GM12878 (cell line): ENCODE measurements around the gene LDB2. TPM values are rescaled to one million over a fixed set of nuclear protein-coding genes. Genes with fewer than 3 reads are reported as not detected.

ENCODE experiments used
- ATAC-seq: fragments of 200-7000 bp; cut with Tn5 transposase; 3 replicates; pipeline ENCODE4 v1.9.1; 2020; ENCODE audit warnings: mild to moderate bottlenecking, moderate library complexity
- BruUV-seq: library from RNA; stranded (reverse); fragments of 400-500 nt; replicated peaks from 2 replicates; lab custom pipeline; 2021; lab: Mats Ljungman, UMichigan
- CTCF ChIA-PET: fragments of 300-600 bp; sonication (Branson Sonifier 250); formaldehyde crosslinking; extraction: SDS; loops from one replicate; lab custom pipeline; 2021; ENCODE audit warnings: inconsistent platforms; lab: Yijun Ruan, JAX
- POLR2A ChIA-PET: fragments of 350-600 bp; formaldehyde crosslinking; extraction: SDS; loops from one replicate; lab custom pipeline; 2021; ENCODE audit warnings: inconsistent platforms; lab: Charles Lee
- RAD21 ChIA-PET: fragments of 300-600 bp; sonication (Branson Sonifier 250); formaldehyde crosslinking; loops from one replicate; lab custom pipeline; 2023; ENCODE audit warnings: antibody characterized with exemption; ENCODE audit not compliant: unreplicated experiment; lab: Charles Lee
- SMC1A ChIA-PET: fragments of 300-600 bp; sonication (Branson Sonifier 250); formaldehyde crosslinking; loops from one replicate; lab custom pipeline; 2023; ENCODE audit not compliant: unreplicated experiment, uncharacterized antibody; lab: Charles Lee
- DNase-seq: peaks from one replicate; pipeline ENCODE4 v3.0.0-alpha.2; 2011; ENCODE audit warnings: low read depth, low spot score
- FAIRE-seq: peaks from 3 replicates; lab custom pipeline; 2011; peaks lifted over from hg19 to GRCh38; lab: Jason Lieb, UNC
- H2AFZ ChIP-seq: 2 replicates; pipeline ENCODE4 v1.6.0; 2011; ENCODE audit warnings: low read depth, low read length, control low read depth; ENCODE audit not compliant: control insufficient read depth
- H3K27ac ChIP-seq: 2 replicates; pipeline ENCODE4 v1.5.1; 2011; ENCODE audit warnings: control low read depth; ENCODE audit not compliant: control insufficient read depth, insufficient read depth
- H3K27me3 ChIP-seq, 2 experiments: replicated peaks in 1 of 2; 2 replicates each; pipeline versions ENCODE4 v1.6.0 to v1.6.1; 2011; ENCODE audit warnings: low read length in 1 of 2; ENCODE audit not compliant: control insufficient read depth in 2 of 2, insufficient read depth in 2 of 2
- H3K36me3 ChIP-seq, 2 experiments: 2 replicates each; pipeline ENCODE4 v1.5.1; 2011; ENCODE audit warnings: low read length in 1 of 2; ENCODE audit not compliant: control insufficient read depth in 2 of 2, insufficient read depth in 2 of 2
- H3K4me1 ChIP-seq: 2 replicates; pipeline ENCODE4 v1.6.1; 2011; ENCODE audit warnings: mild to moderate bottlenecking, low read length, moderate library complexity, mixed read lengths; ENCODE audit not compliant: control insufficient read depth, insufficient read depth
- H3K4me2 ChIP-seq: 2 replicates; pipeline ENCODE4 v1.6.0; 2011; ENCODE audit warnings: control low read depth; ENCODE audit not compliant: control insufficient read depth, insufficient read depth
- H3K4me3 ChIP-seq: fragments of 200-600 bp; sonication (generic); 2 replicates; pipeline ENCODE4 v1.5.1; 2016
- H3K79me2 ChIP-seq: 2 replicates; pipeline ENCODE4 v1.6.0; 2011; ENCODE audit warnings: low read length; ENCODE audit not compliant: control insufficient read depth, insufficient read depth
- H3K9ac ChIP-seq: 2 replicates; pipeline ENCODE4 v1.8.0; 2011; ENCODE audit warnings: low read length, control low read depth, mixed read lengths; ENCODE audit not compliant: control insufficient read depth, insufficient read depth
- H3K9me3 ChIP-seq: replicated peaks from 3 replicates; pipeline ENCODE4 v1.5.1; 2011; ENCODE audit warnings: mild to moderate bottlenecking, low read length; ENCODE audit not compliant: control insufficient read depth, insufficient read depth
- H4K20me1 ChIP-seq: 2 replicates; pipeline ENCODE4 v1.6.0; 2011; ENCODE audit not compliant: control insufficient read depth, insufficient read depth
- BACH1 ChIP-seq: fragments of 450-650 bp; IDR thresholded peaks from 2 replicates; pipeline ENCODE4 v1.6.1; 2017; ENCODE audit warnings: mild to moderate bottlenecking, borderline replicate concordance
- JUNB ChIP-seq: IDR thresholded peaks from 2 replicates; pipeline ENCODE4 v1.6.1; 2016; ENCODE audit warnings: antibody characterized with exemption, mild to moderate bottlenecking
- NR2C2 ChIP-seq: IDR thresholded peaks from 2 replicates; pipeline ENCODE4 v1.6.1; 2011; ENCODE audit warnings: borderline replicate concordance, low read depth; ENCODE audit not compliant: control insufficient read depth, insufficient read length
- SPI1 ChIP-seq: IDR thresholded peaks from 2 replicates; pipeline ENCODE4 v1.6.1; 2011; ENCODE audit warnings: low read depth, mild to moderate bottlenecking, low read length, moderate library complexity, borderline replicate concordance; ENCODE audit not compliant: insufficient read depth
- SRF ChIP-seq, 2 experiments: IDR thresholded peaks; 2 replicates each; pipeline ENCODE4 v1.6.1; 2011; ENCODE audit warnings: low read depth in 2 of 2, low read length in 2 of 2, mild to moderate bottlenecking in 1 of 2, moderate library complexity in 1 of 2
- STAT3 ChIP-seq: IDR thresholded peaks from 2 replicates; pipeline ENCODE4 v1.6.1; 2011; ENCODE audit warnings: low read depth, low read length, improper control_type of control experiment
- TAF1 ChIP-seq: IDR thresholded peaks from 2 replicates; pipeline ENCODE4 v1.6.1; 2011; ENCODE audit warnings: mild to moderate bottlenecking, low read depth, low read length, borderline replicate concordance
- WGBS: methylation state at CpG from one replicate; pipeline ENCODE4 v1.1.6; 2016; ENCODE audit warnings: low lambda C conversion rate; ENCODE audit not compliant: insufficient replicate concordance, insufficient coverage; ENCODE audit errors: missing lambda C conversion rate; 5-methylcytosine and 5-hydroxymethylcytosine counted together
- in situ Hi-C: fragments of 300-500 bp; cut with MboI; formaldehyde crosslinking; loops from 9 replicates; pipeline ENCODE4 v1.14.3; 2018; ENCODE audit warnings: mixed read lengths
- intact Hi-C: fragments of 100-400 bp; cut with micrococcal nuclease; formaldehyde crosslinking; loops from one replicate; pipeline ENCODE4 v1.14.2; 2022; ENCODE audit not compliant: unreplicated experiment
- polyA plus RNA-seq, 11 experiments: library from polyadenylated mRNA; depleted of rRNA in 4 of 11; unstranded in 6 of 11; stranded (reverse) in 5 of 11; fragments of >200 nt; fragmentation: Nextera tagmentation in 4 of 11; fragmentation: Illumina TruSeq in 1 of 11; extraction: Ambion mirVana in 4 of 11; extraction: Trizol in 1 of 11; gene quantifications; 1 replicate in 1 of 11; 2 replicates in 10 of 11; pipeline versions ENCODE4 v1.2.1 to v1.2.3, GENCODE V29; 2011 to 2016; ENCODE audit warnings: inconsistent platforms in 2 of 11, missing spikeins in 2 of 11, low read depth in 1 of 11
- total RNA-seq, 4 experiments: library from RNA; depleted of rRNA in 3 of 4; stranded (reverse); fragments of >200 nt in 3 of 4; fragmentation: Illumina TruSeq in 1 of 4; extraction: Trizol in 1 of 4; gene quantifications; 2 replicates each; pipeline versions ENCODE4 v1.2.1 to v1.2.3, GENCODE V29; 2013 to 2021
- TF ChIP-seq, protein P1 (sequence below): IDR thresholded peaks from 2 replicates; pipeline ENCODE4 v1.6.1; 2012; ENCODE audit warnings: low read depth, low read length, improper control_type of control experiment
- TF ChIP-seq, protein P2 (sequence below): fragments of 450-650 bp; IDR thresholded peaks from 2 replicates; pipeline ENCODE4 v1.6.1; 2017; ENCODE audit warnings: mild to moderate bottlenecking, moderate library complexity
- TF ChIP-seq, protein P3 (sequence below): fragments of 450-650 bp; IDR thresholded peaks from 2 replicates; pipeline ENCODE4 v1.6.1; 2016; ENCODE audit warnings: mild to moderate bottlenecking, moderate library complexity, borderline replicate concordance

LDB2 gene
- total and polyA plus RNA-seq, 10 of the 15 experiments (the other 5 are each of a cell fraction or from before 2014, with no cell fraction given): 0.15 TPM; not detected in 9

DNA sequence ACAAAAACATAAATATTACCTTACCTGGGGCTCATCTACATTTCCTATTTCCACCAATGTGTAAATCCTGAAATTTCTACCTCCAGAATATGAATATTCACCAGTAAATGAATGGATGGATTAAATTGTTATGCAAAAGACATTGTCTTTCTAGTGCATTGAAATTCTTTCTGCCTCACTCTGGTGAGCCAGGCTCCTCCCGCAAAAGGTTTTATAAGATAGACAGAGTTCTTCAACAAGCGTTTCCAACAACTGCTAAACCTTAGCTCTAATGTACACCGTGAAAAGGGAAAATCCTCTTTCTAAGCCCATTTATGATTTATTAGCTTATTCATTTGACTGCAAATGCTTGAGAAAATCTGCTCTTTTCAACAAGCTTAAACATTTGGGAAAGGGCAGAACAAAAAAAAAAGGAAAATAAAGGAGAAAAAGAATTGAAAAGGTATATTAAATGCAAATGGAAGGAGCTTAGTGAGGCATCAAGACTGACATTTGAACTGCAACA, 72.0 kb downstream of the LDB2 start:
- RAD21 ChIA-PET: no interaction called here
- intact Hi-C loops: no loop called here
- H3K4me3 ChIP-seq: no peak overlapping the region
- no peaks in the 10 kb centered on the region for H3K4me1 ChIP-seq
- TF ChIP-seq BACH1 (no peak), SRF (IDR thresholded peaks at IDR 0.05; ENCODE audit: low read depth in 2 of 2, low read length in 2 of 2) (no peak), TAF1 (no peak), JUNB (no peak), STAT3 (no peak), NR2C2 (no peak), SPI1 (no peak)
- TF ChIP-seq, protein P1, sequence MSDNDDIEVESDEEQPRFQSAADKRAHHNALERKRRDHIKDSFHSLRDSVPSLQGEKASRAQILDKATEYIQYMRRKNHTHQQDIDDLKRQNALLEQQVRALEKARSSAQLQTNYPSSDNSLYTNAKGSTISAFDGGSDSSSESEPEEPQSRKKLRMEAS: no peak
- TF ChIP-seq, protein P2, sequence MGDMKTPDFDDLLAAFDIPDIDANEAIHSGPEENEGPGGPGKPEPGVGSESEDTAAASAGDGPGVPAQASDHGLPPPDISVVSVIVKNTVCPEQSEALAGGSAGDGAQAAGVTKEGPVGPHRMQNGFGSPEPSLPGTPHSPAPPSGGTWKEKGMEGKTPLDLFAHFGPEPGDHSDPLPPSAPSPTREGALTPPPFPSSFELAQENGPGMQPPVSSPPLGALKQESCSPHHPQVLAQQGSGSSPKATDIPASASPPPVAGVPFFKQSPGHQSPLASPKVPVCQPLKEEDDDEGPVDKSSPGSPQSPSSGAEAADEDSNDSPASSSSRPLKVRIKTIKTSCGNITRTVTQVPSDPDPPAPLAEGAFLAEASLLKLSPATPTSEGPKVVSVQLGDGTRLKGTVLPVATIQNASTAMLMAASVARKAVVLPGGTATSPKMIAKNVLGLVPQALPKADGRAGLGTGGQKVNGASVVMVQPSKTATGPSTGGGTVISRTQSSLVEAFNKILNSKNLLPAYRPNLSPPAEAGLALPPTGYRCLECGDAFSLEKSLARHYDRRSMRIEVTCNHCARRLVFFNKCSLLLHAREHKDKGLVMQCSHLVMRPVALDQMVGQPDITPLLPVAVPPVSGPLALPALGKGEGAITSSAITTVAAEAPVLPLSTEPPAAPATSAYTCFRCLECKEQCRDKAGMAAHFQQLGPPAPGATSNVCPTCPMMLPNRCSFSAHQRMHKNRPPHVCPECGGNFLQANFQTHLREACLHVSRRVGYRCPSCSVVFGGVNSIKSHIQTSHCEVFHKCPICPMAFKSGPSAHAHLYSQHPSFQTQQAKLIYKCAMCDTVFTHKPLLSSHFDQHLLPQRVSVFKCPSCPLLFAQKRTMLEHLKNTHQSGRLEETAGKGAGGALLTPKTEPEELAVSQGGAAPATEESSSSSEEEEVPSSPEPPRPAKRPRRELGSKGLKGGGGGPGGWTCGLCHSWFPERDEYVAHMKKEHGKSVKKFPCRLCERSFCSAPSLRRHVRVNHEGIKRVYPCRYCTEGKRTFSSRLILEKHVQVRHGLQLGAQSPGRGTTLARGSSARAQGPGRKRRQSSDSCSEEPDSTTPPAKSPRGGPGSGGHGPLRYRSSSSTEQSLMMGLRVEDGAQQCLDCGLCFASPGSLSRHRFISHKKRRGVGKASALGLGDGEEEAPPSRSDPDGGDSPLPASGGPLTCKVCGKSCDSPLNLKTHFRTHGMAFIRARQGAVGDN: no peak
- TF ChIP-seq, protein P3, sequence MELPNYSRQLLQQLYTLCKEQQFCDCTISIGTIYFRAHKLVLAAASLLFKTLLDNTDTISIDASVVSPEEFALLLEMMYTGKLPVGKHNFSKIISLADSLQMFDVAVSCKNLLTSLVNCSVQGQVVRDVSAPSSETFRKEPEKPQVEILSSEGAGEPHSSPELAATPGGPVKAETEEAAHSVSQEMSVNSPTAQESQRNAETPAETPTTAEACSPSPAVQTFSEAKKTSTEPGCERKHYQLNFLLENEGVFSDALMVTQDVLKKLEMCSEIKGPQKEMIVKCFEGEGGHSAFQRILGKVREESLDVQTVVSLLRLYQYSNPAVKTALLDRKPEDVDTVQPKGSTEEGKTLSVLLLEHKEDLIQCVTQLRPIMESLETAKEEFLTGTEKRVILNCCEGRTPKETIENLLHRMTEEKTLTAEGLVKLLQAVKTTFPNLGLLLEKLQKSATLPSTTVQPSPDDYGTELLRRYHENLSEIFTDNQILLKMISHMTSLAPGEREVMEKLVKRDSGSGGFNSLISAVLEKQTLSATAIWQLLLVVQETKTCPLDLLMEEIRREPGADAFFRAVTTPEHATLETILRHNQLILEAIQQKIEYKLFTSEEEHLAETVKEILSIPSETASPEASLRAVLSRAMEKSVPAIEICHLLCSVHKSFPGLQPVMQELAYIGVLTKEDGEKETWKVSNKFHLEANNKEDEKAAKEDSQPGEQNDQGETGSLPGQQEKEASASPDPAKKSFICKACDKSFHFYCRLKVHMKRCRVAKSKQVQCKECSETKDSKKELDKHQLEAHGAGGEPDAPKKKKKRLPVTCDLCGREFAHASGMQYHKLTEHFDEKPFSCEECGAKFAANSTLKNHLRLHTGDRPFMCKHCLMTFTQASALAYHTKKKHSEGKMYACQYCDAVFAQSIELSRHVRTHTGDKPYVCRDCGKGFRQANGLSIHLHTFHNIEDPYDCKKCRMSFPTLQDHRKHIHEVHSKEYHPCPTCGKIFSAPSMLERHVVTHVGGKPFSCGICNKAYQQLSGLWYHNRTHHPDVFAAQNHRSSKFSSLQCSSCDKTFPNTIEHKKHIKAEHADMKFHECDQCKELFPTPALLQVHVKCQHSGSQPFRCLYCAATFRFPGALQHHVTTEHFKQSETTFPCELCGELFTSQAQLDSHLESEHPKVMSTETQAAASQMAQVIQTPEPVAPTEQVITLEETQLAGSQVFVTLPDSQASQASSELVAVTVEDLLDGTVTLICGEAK: no peak
- H3K27ac ChIP-seq: no peak overlapping the region
- 70% methylated on average over 3 of the region's 3 CpGs for WGBS
- no peaks in the 10 kb centered on the region for H3K27me3 ChIP-seq
- DNase-seq: no peak
- no peak overlapping the region for H2AFZ ChIP-seq
- H3K9ac ChIP-seq: no peak overlapping the region
- in situ Hi-C loops: no loop called here
- FAIRE-seq: no peak
- H3K36me3 ChIP-seq: no peaks in the 10 kb centered on the region
- no peaks in the 10 kb centered on the region for H4K20me1 ChIP-seq
- no peaks in the 10 kb centered on the region for H3K9me3 ChIP-seq
- POLR2A ChIA-PET: no interaction called here
- CTCF ChIA-PET: no interaction called here
- SMC1A ChIA-PET: interaction anchor here (0.7 kb wide), 1 partner anchor 30 kb away, joined by 3 read pairs; no protein-coding TSS in a partner anchor
- no peak for ATAC-seq
- H3K79me2 ChIP-seq: no peaks in the 10 kb centered on the region
- no peak overlapping the region for H3K4me2 ChIP-seq
- no TSS peak for BruUV-seq
